ENCODE data around the gene DGKB.

DGKB gene

DNA sequence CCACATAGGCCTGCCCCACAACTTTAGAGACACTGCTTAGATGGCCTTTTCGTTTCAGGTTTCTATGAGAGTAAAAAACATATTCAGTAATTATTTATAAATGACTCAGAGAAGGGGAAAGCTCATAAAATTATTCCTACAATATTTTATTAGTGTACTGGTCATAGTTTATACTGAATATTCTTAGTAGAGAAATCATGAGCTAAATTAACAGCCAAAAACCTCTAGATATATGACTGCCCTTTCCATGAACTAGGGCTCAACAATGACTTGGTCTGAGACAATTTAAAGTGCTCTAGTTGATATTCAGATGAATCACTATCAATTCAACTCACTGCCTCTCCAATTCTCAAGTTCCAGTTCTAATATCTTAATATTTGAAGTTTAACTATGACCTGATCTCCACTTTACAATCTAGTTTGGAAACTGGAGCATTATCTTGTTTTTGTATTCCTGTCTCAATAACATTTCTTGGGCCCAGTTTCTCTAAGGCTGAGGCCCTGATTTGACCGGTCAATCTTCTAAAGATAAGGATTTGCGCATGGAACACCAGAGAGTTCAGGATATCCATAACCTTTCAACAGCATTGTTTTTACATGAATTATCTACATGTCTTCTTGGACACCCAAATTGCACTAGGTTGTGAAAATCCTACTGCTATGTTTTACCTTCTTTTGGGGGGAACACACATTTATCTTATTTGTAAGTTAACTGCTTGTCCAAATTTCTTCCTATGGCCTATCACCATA lies 141.6 kb downstream of the DGKB start:
- Histone ChIP-seq H3K9me2 (replicated peaks; ENCODE audit: insufficient read depth, low read length) (no peaks in the 10 kb centered on the region), H3K79me2 (ENCODE audit: low read length) (no peaks in the 10 kb centered on the region), H3F3A (ENCODE audit: insufficient read depth, low read length) (no peaks in the 10 kb centered on the region), H3K36me3 (replicated peaks; ENCODE audit: insufficient read depth, low read length) (no peaks in the 10 kb centered on the region), H3K4me1 (ENCODE audit: low read length) (no peaks in the 10 kb centered on the region), H3K4me3 (ENCODE audit: low read length) (no peak overlapping the region), H3K27me3 (replicated peaks; ENCODE audit: insufficient read depth, low read length) (no peaks in the 10 kb centered on the region), H3K4me2 (ENCODE audit: low read depth, low read length) (no peak overlapping the region), H4K20me1 (ENCODE audit: insufficient read depth, low read length) (no peaks in the 10 kb centered on the region), H3K9ac (ENCODE audit: low read length) (no peak overlapping the region), H2AFZ (ENCODE audit: low read length) (no peak overlapping the region), H3K9me3 (replicated peaks; ENCODE audit: insufficient read depth, low read length) (no peaks in the 10 kb centered on the region), H3K27ac (ENCODE audit: low read length) (no peak overlapping the region)
- no peak for DNase-seq
- TF ChIP-seq EZH2phosphoT487 (IDR thresholded peaks at IDR 0.05; ENCODE audit: low read length) (no peak), EZH2 (optimal IDR thresholded peaks at IDR 0.05; ENCODE audit: low read depth, low read length) (no peak)
- TF ChIP-seq, protein P1, sequence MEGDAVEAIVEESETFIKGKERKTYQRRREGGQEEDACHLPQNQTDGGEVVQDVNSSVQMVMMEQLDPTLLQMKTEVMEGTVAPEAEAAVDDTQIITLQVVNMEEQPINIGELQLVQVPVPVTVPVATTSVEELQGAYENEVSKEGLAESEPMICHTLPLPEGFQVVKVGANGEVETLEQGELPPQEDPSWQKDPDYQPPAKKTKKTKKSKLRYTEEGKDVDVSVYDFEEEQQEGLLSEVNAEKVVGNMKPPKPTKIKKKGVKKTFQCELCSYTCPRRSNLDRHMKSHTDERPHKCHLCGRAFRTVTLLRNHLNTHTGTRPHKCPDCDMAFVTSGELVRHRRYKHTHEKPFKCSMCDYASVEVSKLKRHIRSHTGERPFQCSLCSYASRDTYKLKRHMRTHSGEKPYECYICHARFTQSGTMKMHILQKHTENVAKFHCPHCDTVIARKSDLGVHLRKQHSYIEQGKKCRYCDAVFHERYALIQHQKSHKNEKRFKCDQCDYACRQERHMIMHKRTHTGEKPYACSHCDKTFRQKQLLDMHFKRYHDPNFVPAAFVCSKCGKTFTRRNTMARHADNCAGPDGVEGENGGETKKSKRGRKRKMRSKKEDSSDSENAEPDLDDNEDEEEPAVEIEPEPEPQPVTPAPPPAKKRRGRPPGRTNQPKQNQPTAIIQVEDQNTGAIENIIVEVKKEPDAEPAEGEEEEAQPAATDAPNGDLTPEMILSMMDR (IDR thresholded peaks at IDR 0.05; ENCODE audit: low read length): no peak

GRCh38 chr7:14759785-14760184 lies 142.8 kb downstream of the DGKB start:
- no peak for DNase-seq
- Histone ChIP-seq H3K9me2 (replicated peaks; ENCODE audit: insufficient read depth, low read length) (no peaks in the 10 kb centered on the region), H4K20me1 (ENCODE audit: insufficient read depth, low read length) (no peaks in the 10 kb centered on the region), H3K27me3 (replicated peaks; ENCODE audit: insufficient read depth, low read length) (no peaks in the 10 kb centered on the region), H3K9me3 (replicated peaks; ENCODE audit: insufficient read depth, low read length) (no peaks in the 10 kb centered on the region), H3K36me3 (replicated peaks; ENCODE audit: insufficient read depth, low read length) (no peaks in the 10 kb centered on the region), H3K79me2 (ENCODE audit: low read length) (no peaks in the 10 kb centered on the region), H3K27ac (ENCODE audit: low read length) (no peak overlapping the region), H3K4me2 (ENCODE audit: low read depth, low read length) (no peak overlapping the region), H3K4me1 (ENCODE audit: low read length) (no peaks in the 10 kb centered on the region), H3K4me3 (ENCODE audit: low read length) (no peak overlapping the region), H3K9ac (ENCODE audit: low read length) (no peak overlapping the region), H3F3A (ENCODE audit: insufficient read depth, low read length) (no peaks in the 10 kb centered on the region), H2AFZ (ENCODE audit: low read length) (no peak overlapping the region)
- TF ChIP-seq, protein P1 (IDR thresholded peaks at IDR 0.05; ENCODE audit: low read length): no peak
- TF ChIP-seq EZH2phosphoT487 (IDR thresholded peaks at IDR 0.05; ENCODE audit: low read length) (no peak), EZH2 (optimal IDR thresholded peaks at IDR 0.05; ENCODE audit: low read depth, low read length) (no peak)

DNA sequence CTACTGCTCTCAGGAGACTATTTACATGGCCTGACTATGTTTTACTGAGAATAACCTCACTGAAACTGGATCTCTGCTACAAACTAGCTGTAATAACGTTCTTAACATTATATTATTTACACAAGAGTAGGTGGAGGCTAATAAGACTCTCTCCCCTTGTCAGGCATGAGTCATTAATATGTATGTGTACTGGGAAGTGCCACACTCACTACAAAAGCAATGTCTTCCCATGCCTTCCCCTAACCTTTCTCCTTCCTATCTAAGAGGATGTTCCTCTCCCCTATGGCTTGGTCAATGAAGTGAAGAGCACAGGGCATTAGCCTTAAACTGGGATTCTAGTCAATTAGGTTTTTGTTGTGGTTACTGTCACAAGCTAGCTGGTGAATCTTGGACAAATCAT lies 147.9 kb downstream of the DGKB start:
- H3F3A ChIP-seq (ENCODE audit: insufficient read depth, low read length): no peaks in the 10 kb centered on the region
- TF ChIP-seq EZH2phosphoT487 (IDR thresholded peaks at IDR 0.05; ENCODE audit: low read length) (no peak), EZH2 (optimal IDR thresholded peaks at IDR 0.05; ENCODE audit: low read depth, low read length) (no peak)
- TF ChIP-seq, protein P1 (IDR thresholded peaks at IDR 0.05; ENCODE audit: low read length): no peak
- H3K9me3 ChIP-seq (replicated peaks; ENCODE audit: insufficient read depth, low read length): no peaks in the 10 kb centered on the region
- H2AFZ ChIP-seq (ENCODE audit: low read length): no peak overlapping the region
- DNase-seq: no peak
- H3K4me3 ChIP-seq (ENCODE audit: low read length): no peak overlapping the region
- H3K4me1 ChIP-seq (ENCODE audit: low read length): no peaks in the 10 kb centered on the region
- H4K20me1 ChIP-seq (ENCODE audit: insufficient read depth, low read length): no peaks in the 10 kb centered on the region
- no peak overlapping the region for H3K27ac ChIP-seq (ENCODE audit: low read length)
- H3K9me2 ChIP-seq (replicated peaks; ENCODE audit: insufficient read depth, low read length): no peaks in the 10 kb centered on the region
- H3K36me3 ChIP-seq (replicated peaks; ENCODE audit: insufficient read depth, low read length): no peaks in the 10 kb centered on the region
- H3K4me2 ChIP-seq (ENCODE audit: low read depth, low read length): no peak overlapping the region
- no peaks in the 10 kb centered on the region for H3K27me3 ChIP-seq (replicated peaks; ENCODE audit: insufficient read depth, low read length)
- H3K9ac ChIP-seq (ENCODE audit: low read length): no peak overlapping the region
- H3K79me2 ChIP-seq (ENCODE audit: low read length): no peaks in the 10 kb centered on the region

Measured in MM.1S (cell line).